ENCODE data around the gene ETNK2. TPM values are rescaled to one million over a fixed set of nuclear protein-coding genes. Genes with fewer than 3 reads are reported as not detected.
"Not testable (repeated sequence)": the region's sequence is repeated elsewhere in the genome, so short reads cannot be mapped to it uniquely, and the experiment has no call there.

The ETNK2 gene
- total and polyA plus RNA-seq, 2 of the 8 experiments (the other 6 are each of a cell fraction or from before 2014, with no cell fraction given): 20.1 to 26.7 TPM

DNA sequence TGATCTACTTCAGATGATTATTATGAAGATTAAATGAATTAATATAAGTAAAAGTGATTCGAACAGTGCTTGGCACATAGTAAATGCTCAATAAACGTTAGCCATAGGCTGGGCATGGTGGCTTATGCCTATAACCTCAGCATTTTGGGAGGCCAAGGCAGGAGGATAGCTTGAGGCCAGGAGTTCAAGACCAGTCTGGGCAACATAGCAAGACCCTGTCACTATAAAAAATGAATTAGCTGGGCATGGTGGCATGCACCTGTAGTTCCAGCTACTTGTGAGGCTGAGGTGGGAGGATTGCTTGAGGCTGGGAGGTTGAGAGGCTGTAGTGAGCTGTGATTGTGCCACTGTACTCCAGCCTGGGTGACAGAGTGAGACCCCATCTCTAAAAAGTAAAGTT is 52.1 kb downstream of the ETNK2 start:
- H4K8ac ChIP-seq (ENCODE audit: extremely low read depth, insufficient read depth, low read length); H2BK12ac ChIP-seq (ENCODE audit: low read depth, low read length); FAIRE-seq; DNase-seq (ENCODE audit: low read depth in 1 of 2, low spot score in 2 of 2); H2AFZ ChIP-seq (ENCODE audit: low read length); H3K9ac ChIP-seq (replicated peaks in 1 of 4; ENCODE audit: extremely low read depth in 1 of 4, low read depth in 3 of 4, low read length in 3 of 4); H3K4ac ChIP-seq (replicated peaks; ENCODE audit: insufficient read length, low read depth, low read length); H4K91ac ChIP-seq (replicated peaks; ENCODE audit: insufficient read length, low read length); H3K27ac ChIP-seq (ENCODE audit: low read depth, low read length); H3K14ac ChIP-seq (ENCODE audit: insufficient read length); H3K56ac ChIP-seq (replicated peaks; ENCODE audit: insufficient read length, low read depth, low read length); H3K27me3 ChIP-seq (replicated peaks in 1 of 4; ENCODE audit: control insufficient read depth in 3 of 4, extremely low read depth in 1 of 4, insufficient read depth in 3 of 4, low read length in 3 of 4); H2BK15ac ChIP-seq (ENCODE audit: low read length); H2BK20ac ChIP-seq (ENCODE audit: low read length); H3K18ac ChIP-seq (ENCODE audit: extremely low read depth, low read length); H4K5ac ChIP-seq (ENCODE audit: insufficient read length, low read depth, low read length); H3K23me2 ChIP-seq (ENCODE audit: low read depth, low read length); H2AK5ac ChIP-seq (ENCODE audit: low read depth, low read length); H3K4me2 ChIP-seq (ENCODE audit: insufficient read depth in 1 of 2, low read depth in 2 of 2, low read length in 2 of 2); H3K9me3 ChIP-seq (ENCODE audit: insufficient read depth in 2 of 2, low read depth in 1 of 2, low read length in 1 of 2); H3K36me3 ChIP-seq (ENCODE audit: control insufficient read depth in 2 of 4, insufficient read depth in 4 of 4, low read length in 3 of 4); H2BK5ac ChIP-seq (ENCODE audit: low read depth, low read length); H2BK120ac ChIP-seq (replicated peaks; ENCODE audit: low read depth, low read length); H3K4me3 ChIP-seq (ENCODE audit: extremely low read depth in 1 of 4, insufficient read depth in 2 of 4, low read depth in 3 of 4, low read length in 4 of 4); H3K23ac ChIP-seq (ENCODE audit: insufficient read length): not testable (repeated sequence)
- Histone ChIP-seq H3K79me1 (ENCODE audit: low read depth, low read length) (peaks cover 46% of the 10 kb centered on the region), H3K79me2 (ENCODE audit: control insufficient read depth in 1 of 2, insufficient read depth in 2 of 2, low read length in 2 of 2) (peaks cover 52 to 100% of the 10 kb centered on the region in 2 experiments), H4K20me1 (replicated peaks in 1 of 2; ENCODE audit: control insufficient read depth in 1 of 2, insufficient read depth in 2 of 2, low read length in 2 of 2) (peaks cover 36 to 40% of the 10 kb centered on the region in 2 experiments), H3K4me1 (replicated peaks in 1 of 4; ENCODE audit: control insufficient read depth in 3 of 4, insufficient read depth in 4 of 4, low read length in 3 of 4) (peaks cover 21 to 56% (median 31%) of the 10 kb centered on the region in 4 experiments)
- POLR2A ChIA-PET (ENCODE audit: partially characterized antibody): interaction anchor here (0.9 to 1.9 kb wide), 4 partner anchors 8 to 237 kb away, joined by 3 to 5 read pairs (median 4); no protein-coding TSS in a partner anchor
- 81% methylated on average over 2 of the region's 2 CpGs; no CpG with 5 or more reads in 1 of the 2 experiments for WGBS, 2 experiments (ENCODE audit: extremely low coverage in 1 of 2, insufficient coverage in 1 of 2, insufficient read length in 1 of 2, insufficient replicate concordance in 2 of 2, low coverage in 1 of 2, low lambda C conversion rate in 2 of 2, missing lambda C conversion rate in 1 of 2)
- CTCF ChIA-PET (ENCODE audit: partially characterized antibody): interaction anchor here (0.6 to 1.3 kb wide), 3 partner anchors 20 to 234 kb away, joined by 3 to 4 read pairs (median 3); no protein-coding TSS in a partner anchor
